ENCODE data around the gene RNU6-8. TPM values are rescaled to one million over a fixed set of nuclear protein-coding genes. Genes with fewer than 3 reads are reported as not detected.

Gene RNU6-8
- not detected in 2 replicates for total RNA-seq (2014; rRNA removed; shearing (Covaris generic))

GRCh38 chr14:32202998-32203882 is at the start of gene RNU6-8:
RNU6-8 (minus strand) TSS chr14:32203269.
- DNase-seq (ENCODE audit: low read depth) = peak; percentile 71

- peak; percentile 70 for DNase-seq (ENCODE audit: low read depth)
Observed at GRCh38 chr14:32252030-32252670, 49.1 kb upstream of the RNU6-8 start.

- no peak for DNase-seq (ENCODE audit: low read depth)
Observed at GRCh38 chr14:32251530-32251929, 48.5 kb upstream of the RNU6-8 start.

- DNase-seq (ENCODE audit: low read depth) = no peak
Observed at GRCh38 chr14:32250681-32251080, 47.6 kb upstream of the RNU6-8 start.

- DNase-seq (ENCODE audit: low read depth) = no peak
Observed at GRCh38 chr14:32249780-32250179, 46.7 kb upstream of the RNU6-8 start.

GRCh38 chr14:32249371-32249770 is 46.3 kb upstream of the RNU6-8 start:
- DNase-seq (ENCODE audit: low read depth) = no peak

- no peak for DNase-seq (ENCODE audit: low read depth)
Observed at GRCh38 chr14:32246751-32247150, 43.7 kb upstream of the RNU6-8 start.

- DNase-seq (ENCODE audit: low read depth) = no peak
Observed at GRCh38 chr14:32244404-32244803, 41.3 kb upstream of the RNU6-8 start.

GRCh38 chr14:32233260-32233659 is 30.2 kb upstream of the RNU6-8 start:
- DNase-seq (ENCODE audit: low read depth) = no peak

GRCh38 chr14:32232481-32232880 is 29.4 kb upstream of the RNU6-8 start:
- DNase-seq (ENCODE audit: low read depth) = no peak

GRCh38 chr14:32230695-32231280 is 27.7 kb upstream of the RNU6-8 start:
- peak; percentile 36 for DNase-seq (ENCODE audit: low read depth)

- peak; percentile 40 for DNase-seq (ENCODE audit: low read depth)
Observed at GRCh38 chr14:32230181-32230580, 27.1 kb upstream of the RNU6-8 start.

GRCh38 chr14:32226056-32226455 is 23.0 kb upstream of the RNU6-8 start:
- DNase-seq (ENCODE audit: low read depth) = no peak

- no peak for DNase-seq (ENCODE audit: low read depth)
Observed at GRCh38 chr14:32225378-32225920, 22.4 kb upstream of the RNU6-8 start.

- DNase-seq (ENCODE audit: low read depth) = peak; percentile 69
Observed at GRCh38 chr14:32224737-32225377, 21.8 kb upstream of the RNU6-8 start.

GRCh38 chr14:32217301-32217700 is 14.2 kb upstream of the RNU6-8 start:
- DNase-seq (ENCODE audit: low read depth) = no peak

- DNase-seq (ENCODE audit: low read depth) = no peak
Observed at GRCh38 chr14:32212833-32213232, 9.8 kb upstream of the RNU6-8 start.

- no peak for DNase-seq (ENCODE audit: low read depth)
Observed at GRCh38 chr14:32211068-32211404, 8.0 kb upstream of the RNU6-8 start.

- no peak for DNase-seq (ENCODE audit: low read depth)
Observed at GRCh38 chr14:32209471-32209870, 6.4 kb upstream of the RNU6-8 start.

GRCh38 chr14:32208490-32208889 is 5.4 kb upstream of the RNU6-8 start:
- DNase-seq (ENCODE audit: low read depth) = no peak

GRCh38 chr14:32206552-32206951 is 3.5 kb upstream of the RNU6-8 start:
- no peak for DNase-seq (ENCODE audit: low read depth)

- DNase-seq (ENCODE audit: low read depth) = no peak
Observed at GRCh38 chr14:32205984-32206383, 2.9 kb upstream of the RNU6-8 start.

Data from RPMI7951 (cell line).